Peyer's patch (tissue), 4 donors: ENCODE data around the gene RPL23.

Source experiments
- POLR2A ChIP-seq, 2 donors: fragments of 450-650 bp; IDR thresholded peaks; one replicate each; pipeline ENCODE4 v1.5.1; 2017; ENCODE audit warnings: antibody characterized with exemption in 2 of 2, mild to moderate bottlenecking in 2 of 2, moderate library complexity in 2 of 2
- TF ChIP-seq, protein P1 (sequence below), 6 experiments: fragments of 450-650 bp in 4 of 6; fragments of 200-600 bp in 2 of 6; sonication (generic) in 1 of 6; IDR thresholded peaks; one replicate each; pipeline ENCODE4 v1.5.1; 2017 to 2019; ENCODE audit warnings: antibody characterized with exemption in 6 of 6, mild to moderate bottlenecking in 3 of 6, moderate library complexity in 1 of 6

DNA sequence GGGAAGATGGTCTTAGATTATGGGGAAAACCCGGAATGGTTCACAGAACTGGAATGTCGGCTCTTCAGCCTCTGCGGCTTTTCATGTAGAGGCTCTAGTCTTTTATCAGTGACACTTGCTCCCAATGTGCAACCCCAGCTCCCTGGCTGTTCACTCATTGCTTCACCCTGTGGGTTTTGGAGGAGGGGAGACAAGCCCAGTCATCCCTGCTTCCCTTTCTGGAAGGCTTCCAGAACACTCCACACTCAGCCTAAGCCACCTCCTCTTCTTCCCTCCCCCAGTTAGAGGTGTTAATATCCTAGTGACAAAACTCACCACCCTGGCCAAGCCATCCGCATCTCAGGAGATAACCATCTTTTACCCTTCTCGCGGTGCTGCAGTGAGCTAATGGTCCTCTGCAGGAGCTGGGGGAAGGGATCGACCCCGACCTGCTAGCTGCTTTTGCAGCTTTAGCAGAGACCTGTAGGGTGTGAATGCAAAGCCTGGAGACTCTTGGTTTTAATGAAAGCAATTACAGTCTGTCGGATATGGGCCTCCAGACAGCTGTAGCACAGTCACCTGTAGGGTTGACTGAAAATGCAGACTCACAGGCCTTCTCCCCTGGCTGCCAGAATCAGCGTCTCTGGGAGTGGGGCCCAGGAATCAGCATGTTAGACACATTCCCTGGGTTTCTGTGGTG, 47.6 kb upstream of the RPL23 start:
- TF ChIP-seq, protein P1, sequence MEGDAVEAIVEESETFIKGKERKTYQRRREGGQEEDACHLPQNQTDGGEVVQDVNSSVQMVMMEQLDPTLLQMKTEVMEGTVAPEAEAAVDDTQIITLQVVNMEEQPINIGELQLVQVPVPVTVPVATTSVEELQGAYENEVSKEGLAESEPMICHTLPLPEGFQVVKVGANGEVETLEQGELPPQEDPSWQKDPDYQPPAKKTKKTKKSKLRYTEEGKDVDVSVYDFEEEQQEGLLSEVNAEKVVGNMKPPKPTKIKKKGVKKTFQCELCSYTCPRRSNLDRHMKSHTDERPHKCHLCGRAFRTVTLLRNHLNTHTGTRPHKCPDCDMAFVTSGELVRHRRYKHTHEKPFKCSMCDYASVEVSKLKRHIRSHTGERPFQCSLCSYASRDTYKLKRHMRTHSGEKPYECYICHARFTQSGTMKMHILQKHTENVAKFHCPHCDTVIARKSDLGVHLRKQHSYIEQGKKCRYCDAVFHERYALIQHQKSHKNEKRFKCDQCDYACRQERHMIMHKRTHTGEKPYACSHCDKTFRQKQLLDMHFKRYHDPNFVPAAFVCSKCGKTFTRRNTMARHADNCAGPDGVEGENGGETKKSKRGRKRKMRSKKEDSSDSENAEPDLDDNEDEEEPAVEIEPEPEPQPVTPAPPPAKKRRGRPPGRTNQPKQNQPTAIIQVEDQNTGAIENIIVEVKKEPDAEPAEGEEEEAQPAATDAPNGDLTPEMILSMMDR (IDR thresholded peaks at IDR 0.05): no peak
- no peak for TF ChIP-seq POLR2A (IDR thresholded peaks at IDR 0.05)
